Neural progenitor cell (in vitro differentiated cells): ENCODE results near the gene SNRNP35. TPM values are rescaled to one million over a fixed set of nuclear protein-coding genes. Genes with fewer than 3 reads are reported as not detected.

Experiments
- DNase-seq: peaks from one replicate; pipeline ENCODE4 v3.0.0-alpha.2; 2016; ENCODE audit warnings: low spot score
- H2AFZ ChIP-seq: fragments of 200-600 bp; sonication (generic); replicated peaks from 2 replicates; pipeline ENCODE4 v1.6.1; 2016; ENCODE audit warnings: antibody characterized with exemption
- H3F3A ChIP-seq: fragments of 200-600 bp; sonication (generic); 2 replicates; pipeline ENCODE4 v1.6.1; 2016; ENCODE audit warnings: antibody characterized with exemption, low read depth
- H3K27ac ChIP-seq: fragments of 200-600 bp; sonication (generic); 2 replicates; pipeline ENCODE4 v1.5.1; 2016; ENCODE audit warnings: mild to moderate bottlenecking
- H3K27me3 ChIP-seq: fragments of 200-600 bp; sonication (generic); 2 replicates; pipeline ENCODE4 v1.6.1; 2016; ENCODE audit warnings: mild to moderate bottlenecking, moderate library complexity
- H3K36me3 ChIP-seq: fragments of 200-600 bp; sonication (generic); 2 replicates; pipeline ENCODE4 v1.5.1; 2016
- H3K4me1 ChIP-seq: fragments of 200-600 bp; sonication (generic); 2 replicates; pipeline ENCODE4 v1.6.1; 2016; ENCODE audit warnings: mixed run types
- H3K4me2 ChIP-seq: fragments of 200-600 bp; sonication (generic); 2 replicates; pipeline ENCODE4 v1.6.1; 2016
- H3K4me3 ChIP-seq: fragments of 200-600 bp; sonication (generic); 2 replicates; pipeline ENCODE4 v1.5.1; 2016
- H3K79me2 ChIP-seq: fragments of 200-600 bp; sonication (generic); 2 replicates; pipeline ENCODE4 v1.6.1; 2016; ENCODE audit warnings: low read depth
- H3K9ac ChIP-seq: fragments of 200-600 bp; sonication (generic); 2 replicates; pipeline ENCODE4 v1.6.1; 2016
- H3K9me3 ChIP-seq: fragments of 200-600 bp; sonication (generic); 2 replicates; pipeline ENCODE4 v1.5.1; 2016; ENCODE audit warnings: low read depth
- H4K20me1 ChIP-seq: fragments of 200-600 bp; sonication (generic); 2 replicates; pipeline ENCODE4 v1.6.1; 2016; ENCODE audit warnings: low read depth
- H3K27ac Mint-ChIP-seq: 3 replicates; pipeline ENCODE4 v1.8.0; 2021; ENCODE audit warnings: mixed read lengths
- H3K27me3 Mint-ChIP-seq: 2 replicates; pipeline ENCODE4 v1.8.0; 2022; ENCODE audit warnings: low read depth, mild to moderate bottlenecking, inconsistent platforms, moderate library complexity, mixed read lengths; ENCODE audit not compliant: insufficient read depth
- H3K36me3 Mint-ChIP-seq: 3 replicates; pipeline ENCODE4 v1.8.0; 2021; ENCODE audit warnings: mixed read lengths
- H3K4me1 Mint-ChIP-seq: 3 replicates; pipeline ENCODE4 v1.8.0; 2021; ENCODE audit warnings: mixed read lengths
- H3K4me3 Mint-ChIP-seq: 3 replicates; pipeline ENCODE4 v1.8.0; 2021; ENCODE audit warnings: mild to moderate bottlenecking, moderate library complexity, mixed read lengths
- H3K9me3 Mint-ChIP-seq: 3 replicates; pipeline ENCODE4 v1.8.0; 2020; ENCODE audit warnings: mixed read lengths
- EZH2 ChIP-seq: fragments of 200-600 bp; sonication (generic); IDR thresholded peaks from 2 replicates; pipeline ENCODE4 v1.6.1; 2017; ENCODE audit warnings: antibody characterized with exemption, mild to moderate bottlenecking, moderate library complexity
- EZH2phosphoT487 ChIP-seq: fragments of 200-600 bp; sonication (generic); IDR thresholded peaks from 2 replicates; pipeline ENCODE4 v1.6.1; 2017; ENCODE audit warnings: antibody characterized with exemption
- total RNA-seq: library from RNA; depleted of rRNA; stranded (reverse); fragments of >200 nt; gene quantifications from 2 replicates; pipeline ENCODE4 v1.2.3, GENCODE V29; 2015; ENCODE audit warnings: low replicate concordance
- TF ChIP-seq, protein P1 (sequence below): fragments of 200-600 bp; sonication (generic); IDR thresholded peaks from 2 replicates; pipeline ENCODE4 v1.5.1; 2017; ENCODE audit warnings: antibody characterized with exemption, mild to moderate bottlenecking

Gene SNRNP35
- total RNA-seq, 1 donor from 2014 or later = 12.6 TPM

DNA sequence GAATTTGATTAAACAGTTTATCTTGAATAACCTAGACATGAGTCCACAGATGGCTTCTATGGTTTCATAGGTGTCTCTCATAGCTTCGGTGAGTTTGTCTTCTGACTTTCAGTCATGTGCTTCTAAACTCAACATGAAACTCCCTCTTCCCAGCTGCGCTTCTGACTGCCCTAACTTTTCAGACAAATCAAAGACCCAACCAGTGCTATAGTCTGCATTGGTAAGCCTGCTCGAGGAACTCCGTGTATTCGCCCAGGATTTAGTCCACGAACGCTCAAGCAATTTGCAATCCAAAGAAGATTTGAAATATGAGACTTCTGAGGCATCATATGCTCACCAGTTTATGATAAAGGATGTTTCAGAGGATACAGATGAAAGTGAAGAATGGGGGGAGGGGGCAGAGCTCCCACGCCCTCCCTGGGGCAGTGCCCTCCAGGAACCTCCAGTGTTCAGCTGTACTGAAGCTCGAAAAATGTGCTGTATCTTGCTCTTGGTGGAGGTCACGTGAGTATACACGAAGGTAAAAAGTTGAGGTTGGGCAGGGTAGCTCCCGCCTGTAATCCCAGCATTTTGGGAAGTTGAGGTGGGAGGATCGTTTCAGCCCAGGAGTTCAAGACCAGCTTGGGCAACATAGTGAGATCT, 16.3 kb upstream of the SNRNP35 start:
- H3K27me3 ChIP-seq = peaks cover 19% of the 10 kb centered on the region
- no peaks in the 10 kb centered on the region for H3K9me3 ChIP-seq

DNA sequence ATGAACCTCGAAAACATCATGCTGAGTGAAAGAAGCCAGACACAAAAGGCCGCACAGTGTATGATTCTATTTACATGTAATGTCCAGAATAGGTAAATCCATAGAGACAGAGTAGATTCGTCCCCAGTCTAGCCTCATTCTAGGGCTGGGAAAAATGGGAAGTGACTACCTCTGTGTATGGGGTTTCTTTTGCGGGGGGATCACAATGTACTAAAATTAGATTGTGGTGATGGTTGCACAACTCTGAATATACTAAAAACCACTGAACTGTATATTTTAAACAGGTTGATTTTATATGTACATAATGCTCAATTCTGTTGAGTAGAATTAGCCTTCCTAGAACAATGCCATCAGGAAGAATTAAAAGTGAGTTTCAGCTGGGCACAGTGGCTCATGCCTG, 15.2 kb upstream of the SNRNP35 start:
- no peaks in the 10 kb centered on the region for H3K36me3 ChIP-seq
- no peak overlapping the region for H3K27ac ChIP-seq
- no peak overlapping the region for H3K4me3 Mint-ChIP-seq
- no peaks in the 10 kb centered on the region for H3K9me3 Mint-ChIP-seq
- no peak overlapping the region for H3K27ac Mint-ChIP-seq
- no peaks in the 10 kb centered on the region for H3K9me3 ChIP-seq
- no peaks in the 10 kb centered on the region for H3K36me3 Mint-ChIP-seq
- DNase-seq = no peak
- no peak overlapping the region for H3K4me2 ChIP-seq
- no peaks in the 10 kb centered on the region for H4K20me1 ChIP-seq
- peaks cover 9% of the 10 kb centered on the region for H3K4me1 Mint-ChIP-seq
- TF ChIP-seq EZH2phosphoT487 = no peak
- no peak for TF ChIP-seq EZH2
- TF ChIP-seq, protein P1, sequence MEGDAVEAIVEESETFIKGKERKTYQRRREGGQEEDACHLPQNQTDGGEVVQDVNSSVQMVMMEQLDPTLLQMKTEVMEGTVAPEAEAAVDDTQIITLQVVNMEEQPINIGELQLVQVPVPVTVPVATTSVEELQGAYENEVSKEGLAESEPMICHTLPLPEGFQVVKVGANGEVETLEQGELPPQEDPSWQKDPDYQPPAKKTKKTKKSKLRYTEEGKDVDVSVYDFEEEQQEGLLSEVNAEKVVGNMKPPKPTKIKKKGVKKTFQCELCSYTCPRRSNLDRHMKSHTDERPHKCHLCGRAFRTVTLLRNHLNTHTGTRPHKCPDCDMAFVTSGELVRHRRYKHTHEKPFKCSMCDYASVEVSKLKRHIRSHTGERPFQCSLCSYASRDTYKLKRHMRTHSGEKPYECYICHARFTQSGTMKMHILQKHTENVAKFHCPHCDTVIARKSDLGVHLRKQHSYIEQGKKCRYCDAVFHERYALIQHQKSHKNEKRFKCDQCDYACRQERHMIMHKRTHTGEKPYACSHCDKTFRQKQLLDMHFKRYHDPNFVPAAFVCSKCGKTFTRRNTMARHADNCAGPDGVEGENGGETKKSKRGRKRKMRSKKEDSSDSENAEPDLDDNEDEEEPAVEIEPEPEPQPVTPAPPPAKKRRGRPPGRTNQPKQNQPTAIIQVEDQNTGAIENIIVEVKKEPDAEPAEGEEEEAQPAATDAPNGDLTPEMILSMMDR = no peak
- no peaks in the 10 kb centered on the region for H3K79me2 ChIP-seq
- no peak overlapping the region for H3K9ac ChIP-seq
- H3K4me3 ChIP-seq = no peak overlapping the region
- H3K27me3 ChIP-seq = peaks cover 8% of the 10 kb centered on the region
- no peaks in the 10 kb centered on the region for H3K4me1 ChIP-seq
- no peak overlapping the region for H2AFZ ChIP-seq
- H3F3A ChIP-seq = peaks cover 3% of the 10 kb centered on the region
- peaks cover 2% of the 10 kb centered on the region for H3K27me3 Mint-ChIP-seq

More for the DNA sequence above, 16.3 kb upstream of the SNRNP35 start:
- Histone ChIP-seq H4K20me1 (no peaks in the 10 kb centered on the region), H3K36me3 (no peaks in the 10 kb centered on the region), H3K79me2 (no peaks in the 10 kb centered on the region), H2AFZ (no peak overlapping the region), H3K9ac (no peak overlapping the region), H3F3A (peaks cover 10% of the 10 kb centered on the region), H3K4me3 (no peak overlapping the region), H3K4me1 (no peaks in the 10 kb centered on the region), H3K4me2 (no peak overlapping the region), H3K27ac (no peak overlapping the region)
- no peaks in the 10 kb centered on the region for H3K9me3 Mint-ChIP-seq
- H3K27ac Mint-ChIP-seq = peak overlapping the region; percentile 51
- peaks cover 9% of the 10 kb centered on the region for H3K4me1 Mint-ChIP-seq
- TF ChIP-seq EZH2 (no peak), EZH2phosphoT487 (no peak)
- peaks cover 6% of the 10 kb centered on the region for H3K27me3 Mint-ChIP-seq
- H3K36me3 Mint-ChIP-seq = no peaks in the 10 kb centered on the region
- no peak for DNase-seq
- H3K4me3 Mint-ChIP-seq = no peak overlapping the region

DNA sequence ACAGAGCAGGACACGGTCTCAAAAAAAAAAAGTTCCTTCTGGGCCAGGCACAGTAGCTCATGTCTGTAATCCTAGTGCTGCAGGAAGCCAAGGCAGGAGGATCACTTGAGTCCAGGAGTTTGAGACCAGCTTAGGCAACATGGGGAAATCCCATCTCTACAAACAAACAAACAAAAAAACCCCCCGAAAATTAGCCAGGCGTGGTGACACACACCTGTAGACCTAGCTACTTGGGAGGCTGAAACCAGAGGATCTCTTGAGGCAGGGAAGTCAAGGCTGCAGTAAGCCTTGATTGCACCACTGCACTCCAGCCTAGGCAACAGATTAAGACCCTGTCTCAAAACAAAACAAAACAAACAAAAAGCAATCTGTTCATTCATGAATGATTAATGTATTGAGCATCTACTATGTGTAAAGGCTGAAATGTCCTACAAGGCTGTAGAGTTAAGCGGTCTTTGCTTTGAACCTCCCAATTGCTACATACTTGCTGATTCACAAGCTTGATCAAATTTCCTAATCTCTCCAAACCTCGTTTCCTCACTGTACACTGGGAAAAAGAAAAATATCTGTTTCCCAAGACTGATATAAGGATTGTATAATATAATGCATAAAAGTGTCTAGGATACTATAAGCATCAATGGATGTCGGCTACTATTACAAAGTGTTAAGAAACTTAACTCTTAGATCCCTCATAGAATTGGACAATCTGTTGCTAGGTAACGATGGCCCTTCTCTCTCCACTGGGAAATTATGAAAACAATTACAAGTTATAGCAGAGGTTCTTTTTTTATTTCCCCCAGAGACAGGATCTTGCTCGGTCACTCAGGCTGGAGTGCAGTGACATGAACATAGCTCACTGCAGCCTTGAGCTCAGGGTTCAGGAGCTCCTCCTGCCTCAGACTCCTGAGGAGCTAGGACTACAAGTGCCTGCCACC, 13.6 kb upstream of the SNRNP35 start:
- Histone ChIP-seq H3K4me3 (no peak overlapping the region), H2AFZ (no peak overlapping the region), H4K20me1 (no peaks in the 10 kb centered on the region), H3K4me1 (no peaks in the 10 kb centered on the region), H3K9me3 (no peaks in the 10 kb centered on the region), H3K4me2 (no peak overlapping the region), H3K27me3 (no peaks in the 10 kb centered on the region), H3K36me3 (no peaks in the 10 kb centered on the region), H3K27ac (no peak overlapping the region), H3K79me2 (no peaks in the 10 kb centered on the region), H3K9ac (no peak overlapping the region), H3F3A (no peaks in the 10 kb centered on the region)
- no peak for DNase-seq
- Mint-ChIP-seq H3K4me3 (no peak overlapping the region), H3K27ac (no peak overlapping the region), H3K4me1 (peaks cover 9% of the 10 kb centered on the region), H3K27me3 (peaks cover 2% of the 10 kb centered on the region), H3K9me3 (no peaks in the 10 kb centered on the region), H3K36me3 (no peaks in the 10 kb centered on the region)
- TF ChIP-seq EZH2phosphoT487 = no peak
- no peak for TF ChIP-seq EZH2
- TF ChIP-seq, protein P1 = no peak
